TTC549 (cell line): ENCODE results near the gene TCEANC2.
A peak's percentile ranks its signal among the peaks of the same experiment; 100 is the strongest.
"Not testable (repeated sequence)": the region's sequence is repeated elsewhere in the genome, so short reads cannot be mapped to it uniquely, and the experiment has no call there.

Experiments
- FAIRE-seq: peaks from 2 replicates; lab custom pipeline; 2012; peaks lifted over from hg19 to GRCh38; lab: Jason Lieb, UNC

TCEANC2 gene

GRCh38 chr1:54052934-54053744, at the start of gene TCEANC2, which contains the start of gene TMEM59:
Gene TCEANC2, plus strand, starts transcription at chr1:54053608. Its CDS starts 815 bp downstream, at chr1:54054423.
Gene TMEM59, minus strand, starts transcription at chr1:54053204. Its CDS starts 16 bp downstream, at chr1:54053188.
- peak; percentile 95 for FAIRE-seq

GRCh38 chr1:54003750-54004480, 49.5 kb upstream of the TCEANC2 start:
- not testable (repeated sequence) for FAIRE-seq

GRCh38 chr1:54004481-54005049, 48.8 kb upstream of the TCEANC2 start:
- FAIRE-seq: no peak

GRCh38 chr1:54006508-54006907, 46.9 kb upstream of the TCEANC2 start:
- no peak for FAIRE-seq

GRCh38 chr1:54007613-54008012, 45.8 kb upstream of the TCEANC2 start:
- no peak for FAIRE-seq

GRCh38 chr1:54008876-54009275, 44.5 kb upstream of the TCEANC2 start:
- FAIRE-seq: no peak

- no peak for FAIRE-seq
Measured at GRCh38 chr1:54009406-54009805, 44.0 kb upstream of the TCEANC2 start.

- no peak for FAIRE-seq
Measured at GRCh38 chr1:54010415-54011117, 42.8 kb upstream of the TCEANC2 start.

GRCh38 chr1:54011316-54012007, 41.9 kb upstream of the TCEANC2 start:
- no peak for FAIRE-seq

- no peak for FAIRE-seq
Measured at GRCh38 chr1:54012008-54012325, 41.4 kb upstream of the TCEANC2 start.

- FAIRE-seq: no peak
Measured at GRCh38 chr1:54012863-54013262, 40.5 kb upstream of the TCEANC2 start.

- FAIRE-seq: no peak
Measured at GRCh38 chr1:54013393-54014008, 39.9 kb upstream of the TCEANC2 start.

GRCh38 chr1:54014009-54014629, 39.3 kb upstream of the TCEANC2 start:
- FAIRE-seq: no peak

- no peak for FAIRE-seq
Measured at GRCh38 chr1:54016343-54017282, 36.8 kb upstream of the TCEANC2 start.

GRCh38 chr1:54017979-54018378, 35.4 kb upstream of the TCEANC2 start, which contains the start of gene LDLRAD1:
Gene LDLRAD1, minus strand, starts transcription at chr1:54018186. Its CDS starts 74 bp downstream, at chr1:54018112.
- FAIRE-seq: no peak

- no peak for FAIRE-seq
Measured at GRCh38 chr1:54018635-54019034, 34.8 kb upstream of the TCEANC2 start.

GRCh38 chr1:54019562-54020176, 33.7 kb upstream of the TCEANC2 start:
- not testable (repeated sequence) for FAIRE-seq

- FAIRE-seq: no peak
Measured at GRCh38 chr1:54024358-54024757, 29.1 kb upstream of the TCEANC2 start.

- FAIRE-seq: not testable (repeated sequence)
Measured at GRCh38 chr1:54024811-54025210, 28.6 kb upstream of the TCEANC2 start.
